Measurements from ENCODE around the gene TIMP2. TPM values are rescaled to one million over a fixed set of nuclear protein-coding genes. Genes with fewer than 3 reads are reported as not detected.

The TIMP2 gene
- total RNA-seq, 1 experiment from 2014 or later: 60.5 TPM

DNA sequence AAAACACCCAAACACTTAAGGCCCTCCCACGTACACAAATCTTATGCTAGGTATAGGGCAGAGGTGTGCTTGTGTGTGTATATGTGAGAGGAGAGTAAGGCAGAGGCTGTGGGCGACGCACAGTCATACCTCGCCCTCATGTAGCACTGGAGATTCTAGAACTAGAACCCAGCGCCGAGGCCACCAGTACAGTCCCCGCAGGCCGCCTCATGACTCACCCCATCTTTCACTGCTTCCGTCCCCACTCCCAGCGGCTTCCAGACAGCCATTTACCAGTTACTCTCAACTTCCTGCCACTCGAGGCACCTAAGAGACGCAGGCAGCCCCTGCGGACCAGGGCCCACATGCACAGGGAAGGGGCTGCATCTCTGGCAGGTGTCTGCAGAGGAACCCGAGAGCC lies 119.9 kb downstream of the TIMP2 start:
- ChIA-PET CTCF (no interaction called here), POLR2A (ENCODE audit: low non-redundant PET) (no interaction called here)
- peaks cover 67% of the 10 kb centered on the region for H3K36me3 ChIP-seq (ENCODE audit: insufficient read depth, low read length, poor library complexity, severe bottlenecking)
- no TSS peak for BruUV-seq (replicated peaks)
- H3K4me1 ChIP-seq (ENCODE audit: insufficient read depth, low read length, poor library complexity, severe bottlenecking): peaks cover 5% of the 10 kb centered on the region
- H3K4me3 ChIP-seq (ENCODE audit: low read depth, low read length, poor library complexity, severe bottlenecking): no peak overlapping the region
- H3K27me3 ChIP-seq (replicated peaks; ENCODE audit: insufficient read depth, low read depth, low read length, poor library complexity): no peaks in the 10 kb centered on the region
- H3K27ac ChIP-seq (ENCODE audit: low read depth, low read length, poor library complexity, severe bottlenecking): peak overlapping the region; percentile 53
- intact Hi-C loops (cut with micrococcal nuclease; ENCODE audit: unreplicated experiment): no loop called here
- no peak for TF ChIP-seq EZH2 (IDR thresholded peaks at IDR 0.05; ENCODE audit: borderline replicate concordance, low read depth, low read length, poor library complexity, severe bottlenecking)
- TF ChIP-seq, protein P1, sequence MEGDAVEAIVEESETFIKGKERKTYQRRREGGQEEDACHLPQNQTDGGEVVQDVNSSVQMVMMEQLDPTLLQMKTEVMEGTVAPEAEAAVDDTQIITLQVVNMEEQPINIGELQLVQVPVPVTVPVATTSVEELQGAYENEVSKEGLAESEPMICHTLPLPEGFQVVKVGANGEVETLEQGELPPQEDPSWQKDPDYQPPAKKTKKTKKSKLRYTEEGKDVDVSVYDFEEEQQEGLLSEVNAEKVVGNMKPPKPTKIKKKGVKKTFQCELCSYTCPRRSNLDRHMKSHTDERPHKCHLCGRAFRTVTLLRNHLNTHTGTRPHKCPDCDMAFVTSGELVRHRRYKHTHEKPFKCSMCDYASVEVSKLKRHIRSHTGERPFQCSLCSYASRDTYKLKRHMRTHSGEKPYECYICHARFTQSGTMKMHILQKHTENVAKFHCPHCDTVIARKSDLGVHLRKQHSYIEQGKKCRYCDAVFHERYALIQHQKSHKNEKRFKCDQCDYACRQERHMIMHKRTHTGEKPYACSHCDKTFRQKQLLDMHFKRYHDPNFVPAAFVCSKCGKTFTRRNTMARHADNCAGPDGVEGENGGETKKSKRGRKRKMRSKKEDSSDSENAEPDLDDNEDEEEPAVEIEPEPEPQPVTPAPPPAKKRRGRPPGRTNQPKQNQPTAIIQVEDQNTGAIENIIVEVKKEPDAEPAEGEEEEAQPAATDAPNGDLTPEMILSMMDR (conservative IDR thresholded peaks at IDR 0.05; ENCODE audit: low read depth, low read length): no peak
- peak; percentile 36 for DNase-seq (ENCODE audit: low spot score)
- no peaks in the 10 kb centered on the region for H3K9me3 ChIP-seq (ENCODE audit: low read depth, low read length, poor library complexity, severe bottlenecking)

DNA sequence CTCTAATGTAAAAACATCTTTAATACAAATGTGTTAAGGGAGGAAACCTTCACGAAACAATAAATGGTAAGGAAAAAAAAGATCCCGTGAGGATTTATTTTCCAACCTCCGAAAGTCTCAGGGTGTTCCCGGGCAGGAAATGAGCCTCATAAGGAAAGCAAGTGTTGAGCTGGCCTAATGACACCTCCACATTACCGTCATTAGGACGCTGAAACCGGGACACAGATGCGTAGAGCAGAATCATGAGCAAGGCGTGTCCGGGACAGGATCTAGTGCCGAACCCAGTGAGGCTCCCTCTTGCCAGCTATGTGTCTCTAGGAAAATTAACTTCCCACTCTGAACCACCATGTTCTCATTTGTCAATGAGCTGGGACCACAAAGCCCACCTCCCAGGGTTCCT lies 120.4 kb downstream of the TIMP2 start:
- TF ChIP-seq, protein P1 (conservative IDR thresholded peaks at IDR 0.05; ENCODE audit: low read depth, low read length): no peak
- no peak for TF ChIP-seq EZH2 (IDR thresholded peaks at IDR 0.05; ENCODE audit: borderline replicate concordance, low read depth, low read length, poor library complexity, severe bottlenecking)
- no peak for DNase-seq (ENCODE audit: low spot score)
- intact Hi-C loops (cut with micrococcal nuclease; ENCODE audit: unreplicated experiment): no loop called here
- no peaks in the 10 kb centered on the region for H3K9me3 ChIP-seq (ENCODE audit: low read depth, low read length, poor library complexity, severe bottlenecking)
- no peaks in the 10 kb centered on the region for H3K27me3 ChIP-seq (replicated peaks; ENCODE audit: insufficient read depth, low read depth, low read length, poor library complexity)
- BruUV-seq (replicated peaks): no TSS peak
- H3K4me3 ChIP-seq (ENCODE audit: low read depth, low read length, poor library complexity, severe bottlenecking): no peak overlapping the region
- H3K4me1 ChIP-seq (ENCODE audit: insufficient read depth, low read length, poor library complexity, severe bottlenecking): peaks cover 5% of the 10 kb centered on the region
- POLR2A ChIA-PET (ENCODE audit: low non-redundant PET): no interaction called here
- H3K27ac ChIP-seq (ENCODE audit: low read depth, low read length, poor library complexity, severe bottlenecking): no peak overlapping the region
- peaks cover 63% of the 10 kb centered on the region for H3K36me3 ChIP-seq (ENCODE audit: insufficient read depth, low read length, poor library complexity, severe bottlenecking)
- CTCF ChIA-PET: no interaction called here

DNA sequence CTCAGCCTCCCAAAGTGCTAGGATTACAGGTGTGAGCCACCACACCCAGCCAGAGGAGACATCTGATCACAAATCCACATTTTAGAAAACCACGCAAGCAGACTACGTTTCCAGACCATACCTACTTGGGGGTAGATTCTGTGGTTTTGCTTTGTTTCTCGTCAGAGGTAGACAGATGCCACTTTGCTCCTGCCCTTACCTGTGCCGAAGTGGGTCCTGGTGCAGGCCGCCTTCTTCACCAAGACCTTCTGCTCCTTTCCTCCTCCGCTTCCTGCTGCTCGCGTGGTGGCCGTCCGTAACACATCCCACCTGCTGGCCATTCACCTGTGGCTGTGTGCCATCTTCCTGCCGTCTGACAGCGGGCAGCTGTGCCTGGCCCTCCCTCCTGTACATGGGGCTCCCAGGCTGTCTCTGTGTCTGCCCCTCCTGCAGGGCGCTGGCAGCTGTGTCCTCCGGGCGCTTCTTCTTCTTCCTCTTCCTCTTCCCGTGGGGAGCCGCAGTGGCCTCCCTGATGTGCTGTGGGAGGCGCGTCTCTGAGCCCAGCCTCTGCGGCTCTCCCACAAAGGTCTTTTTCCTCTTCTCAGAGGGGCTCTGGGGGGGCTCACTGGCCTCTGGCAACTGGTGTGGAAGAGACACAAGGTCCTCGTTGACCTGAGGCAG lies 121.9 kb downstream of the TIMP2 start:
- no peak for TF ChIP-seq EZH2 (IDR thresholded peaks at IDR 0.05; ENCODE audit: borderline replicate concordance, low read depth, low read length, poor library complexity, severe bottlenecking)
- TF ChIP-seq, protein P1 (conservative IDR thresholded peaks at IDR 0.05; ENCODE audit: low read depth, low read length): no peak
- no peak overlapping the region for H3K4me3 ChIP-seq (ENCODE audit: low read depth, low read length, poor library complexity, severe bottlenecking)
- H3K9me3 ChIP-seq (ENCODE audit: low read depth, low read length, poor library complexity, severe bottlenecking): no peaks in the 10 kb centered on the region
- H3K4me1 ChIP-seq (ENCODE audit: insufficient read depth, low read length, poor library complexity, severe bottlenecking): peaks cover 5% of the 10 kb centered on the region
- BruUV-seq (replicated peaks): no TSS peak
- intact Hi-C loops (cut with micrococcal nuclease; ENCODE audit: unreplicated experiment): no loop called here
- DNase-seq (ENCODE audit: low spot score): no peak
- no peaks in the 10 kb centered on the region for H3K27me3 ChIP-seq (replicated peaks; ENCODE audit: insufficient read depth, low read depth, low read length, poor library complexity)
- ChIA-PET POLR2A (ENCODE audit: low non-redundant PET) (no interaction called here), CTCF (no interaction called here)
- peaks cover 62% of the 10 kb centered on the region for H3K36me3 ChIP-seq (ENCODE audit: insufficient read depth, low read length, poor library complexity, severe bottlenecking)
- no peak overlapping the region for H3K27ac ChIP-seq (ENCODE audit: low read depth, low read length, poor library complexity, severe bottlenecking)

Other genes with a start within 250 kb of the TIMP2 start
- gene CYTH1, start 143.1 kb downstream of the TIMP2 start, total RNA-seq (2021): 17.9 and 24.6 TPM in 2 replicates
- gene USP36, start 84.6 kb downstream of the TIMP2 start, total RNA-seq (2021): 58.4 and 74.9 TPM in 2 replicates
- gene CEP295NL, start 22.2 kb downstream of the TIMP2 start, total RNA-seq (2021): 1.5 TPM in 2 replicates
- gene LGALS3BP, start 54.5 kb upstream of the TIMP2 start, total RNA-seq (2021): 295 and 324 TPM in 2 replicates
- 54.2 and 67.9 TPM in 2 replicates for gene CANT1, start 84.4 kb upstream of the TIMP2 start, total RNA-seq (2021)
- 3.8 and 6.3 TPM in 2 replicates for gene C1QTNF1, start 98.8 kb upstream of the TIMP2 start, total RNA-seq (2021)
- 24.4 and 33.6 TPM in 2 replicates for gene ENGASE, start 149.4 kb upstream of the TIMP2 start, total RNA-seq (2021)

Data from A673 (cell line).